GM21529 (cell line): ENCODE measurements around the gene LSM2.
"Not testable (repeated sequence)": the region's sequence is repeated elsewhere in the genome, so short reads cannot be mapped to it uniquely, and the experiment has no call there.

Source experiments
- ATAC-seq: cut with Tn5 transposase; IDR thresholded peaks from one replicate; pipeline ENCODE4 v1.9.1; 2021; ENCODE audit not compliant: unreplicated experiment

LSM2 gene

DNA sequence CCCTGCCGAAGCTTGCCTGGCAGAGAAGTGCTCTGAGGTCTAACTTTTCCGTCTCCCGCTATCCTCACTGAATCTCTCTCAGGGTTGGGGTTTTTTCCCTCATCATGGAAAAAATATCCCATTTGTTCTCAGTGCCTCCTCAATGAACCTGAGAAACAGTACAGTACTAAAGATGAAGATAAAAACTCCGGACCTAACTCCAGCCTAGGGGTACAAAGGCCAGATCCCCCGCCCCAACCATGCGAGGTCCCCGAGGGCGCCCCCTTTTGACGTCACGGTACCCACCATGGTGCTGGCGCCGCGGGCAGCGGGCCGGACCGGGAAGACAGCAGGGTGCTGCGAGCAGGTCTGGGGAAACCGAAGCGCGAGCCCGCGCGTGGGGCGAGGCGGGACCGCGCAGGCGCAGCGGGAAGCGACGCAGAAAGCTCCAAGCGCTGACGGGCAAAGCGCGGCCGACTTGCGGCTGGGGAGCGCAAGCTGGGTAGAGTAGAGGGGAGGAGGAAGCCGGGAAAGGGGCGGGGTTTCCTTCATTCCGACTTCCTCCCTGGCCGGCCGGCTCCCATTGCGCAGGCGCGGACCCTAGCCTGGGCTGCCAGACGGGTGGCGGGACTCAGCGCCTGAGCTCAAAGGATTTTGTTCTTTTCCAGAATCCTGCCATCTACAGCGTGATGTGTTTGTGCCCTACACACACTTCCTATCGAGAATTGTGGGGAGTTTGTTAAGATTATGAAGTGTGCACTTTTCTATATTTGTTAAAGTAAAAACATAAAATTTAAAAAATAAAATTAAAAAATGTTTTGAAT, at the start of gene LSM2:
TSS of gene LSM2 (minus strand) at position 497 of the 803 bp plus-strand sequence. CDS start at position 288, 209 bp downstream.
- peak; percentile 86 for ATAC-seq

DNA sequence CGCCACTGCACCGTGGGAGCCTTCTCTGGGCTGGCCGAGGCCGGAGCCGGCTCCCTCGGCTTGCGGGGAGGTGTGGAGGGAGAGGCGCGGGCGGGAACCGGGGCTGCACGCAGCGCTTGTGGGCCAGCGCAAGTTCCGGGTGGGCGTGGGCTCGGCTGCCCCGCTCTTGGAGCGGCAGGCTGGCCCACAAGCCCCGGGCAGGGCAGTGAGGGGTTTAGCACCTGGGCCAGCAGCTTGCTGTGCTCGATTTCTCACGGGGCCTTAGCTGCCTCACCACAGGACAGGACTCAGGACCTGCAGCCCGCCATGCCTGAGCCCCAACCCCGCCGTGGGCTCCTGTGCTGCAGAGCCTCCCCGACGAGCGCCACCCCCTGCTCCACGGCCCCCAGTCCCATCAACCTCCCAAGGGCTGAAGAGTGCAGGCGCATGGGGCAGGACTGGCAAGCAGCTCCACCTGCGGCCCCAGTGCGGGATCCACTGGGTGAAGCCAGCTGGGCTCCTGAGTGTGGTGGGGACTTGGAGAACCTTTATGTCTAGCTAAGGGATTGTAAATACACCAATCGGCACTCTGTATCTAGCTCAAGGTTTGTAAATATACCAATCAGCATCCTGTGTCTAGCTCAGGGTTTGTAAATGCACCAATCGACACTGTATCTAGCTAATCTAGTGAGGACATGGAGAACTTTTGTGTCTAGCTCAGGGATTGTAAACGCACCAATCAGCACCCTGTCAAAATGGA, 45.4 kb upstream of the LSM2 start:
- ATAC-seq, result not testable (repeated sequence)

DNA sequence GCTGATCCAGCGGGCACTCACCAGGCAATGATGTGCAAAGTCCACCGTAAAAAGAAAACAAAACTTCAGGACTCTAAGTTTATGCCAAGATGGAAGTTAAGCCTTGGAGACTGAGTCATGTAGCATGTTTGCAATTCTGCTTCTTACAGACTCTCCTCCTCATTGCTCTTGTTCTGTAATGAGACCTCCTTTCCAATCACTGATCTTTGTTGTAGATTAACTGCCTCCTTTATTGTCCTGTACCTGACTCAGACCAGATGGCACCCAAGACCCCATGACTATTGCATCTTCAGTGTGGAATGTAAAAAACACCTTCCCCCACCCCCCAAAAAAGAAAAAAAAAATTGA, 44.7 kb upstream of the LSM2 start:
- ATAC-seq, result no peak

GRCh38 chr6:31850765-31851484, 44.2 kb upstream of the LSM2 start:
- ATAC-seq, result no peak

- ATAC-seq, result no peak
Measured at GRCh38 chr6:31847276-31847978, 40.7 kb upstream of the LSM2 start.

DNA sequence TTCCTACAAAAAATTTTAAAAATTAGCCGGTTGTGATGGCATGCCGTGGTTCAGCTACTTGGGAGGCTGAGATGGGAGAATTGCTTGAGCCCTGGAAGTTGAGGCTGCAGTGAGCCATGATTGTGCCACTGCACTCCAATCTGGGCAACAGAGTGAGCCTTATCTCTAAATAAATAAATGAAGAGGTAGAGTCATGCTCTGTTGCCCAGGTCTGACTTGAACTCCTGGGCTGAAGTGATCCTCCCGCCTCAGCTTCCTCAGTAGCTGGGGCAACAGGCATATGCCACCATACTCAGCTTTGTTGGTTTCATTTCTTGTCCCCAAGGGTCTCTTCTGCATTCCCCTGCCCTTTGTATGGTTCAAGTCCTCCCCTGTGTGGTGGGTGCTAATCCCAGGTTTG, 37.7 kb upstream of the LSM2 start:
- ATAC-seq, result no peak

DNA sequence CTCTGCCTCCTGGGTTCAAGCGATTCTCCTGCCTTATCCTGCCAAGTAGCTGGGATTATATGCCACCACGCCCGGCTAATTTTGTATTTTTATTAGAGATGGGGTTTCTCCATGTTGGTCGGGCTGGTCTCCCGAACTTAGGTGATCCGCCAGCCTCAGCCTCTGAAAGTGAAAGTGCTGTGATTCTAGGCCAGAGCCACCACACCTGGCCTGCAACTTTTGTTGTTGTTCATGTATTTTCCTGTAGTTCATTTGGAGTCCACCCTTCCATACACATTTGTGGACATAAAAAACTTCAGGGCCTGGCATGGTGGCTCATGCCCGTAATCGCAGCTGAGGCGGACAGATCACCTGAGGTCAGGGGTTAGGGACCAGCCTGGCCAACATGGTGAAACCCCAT, 35.3 kb upstream of the LSM2 start:
- ATAC-seq, result no peak

- not testable (repeated sequence) for ATAC-seq
Measured at GRCh38 chr6:31839779-31840126, 33.0 kb upstream of the LSM2 start.

DNA sequence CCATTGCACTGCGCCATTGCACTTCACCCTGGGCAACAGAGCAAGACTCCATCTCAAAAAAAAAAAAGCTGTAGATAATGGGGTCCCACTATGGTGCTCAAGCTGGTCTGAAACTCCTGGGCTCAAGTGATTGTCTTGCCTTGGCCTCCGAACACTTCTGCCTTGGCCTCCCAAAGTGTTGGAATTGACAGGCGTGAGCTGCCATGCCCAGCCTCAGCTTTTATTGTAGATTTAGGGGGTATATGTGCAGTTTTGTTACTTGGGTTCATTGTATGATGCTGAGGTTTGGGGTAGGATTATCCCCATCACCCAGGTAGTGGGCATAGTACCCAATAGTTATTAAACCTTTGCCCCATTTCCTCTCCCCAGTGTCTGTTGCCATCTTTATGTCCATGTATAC, 32.2 kb upstream of the LSM2 start:
- ATAC-seq, result no peak

DNA sequence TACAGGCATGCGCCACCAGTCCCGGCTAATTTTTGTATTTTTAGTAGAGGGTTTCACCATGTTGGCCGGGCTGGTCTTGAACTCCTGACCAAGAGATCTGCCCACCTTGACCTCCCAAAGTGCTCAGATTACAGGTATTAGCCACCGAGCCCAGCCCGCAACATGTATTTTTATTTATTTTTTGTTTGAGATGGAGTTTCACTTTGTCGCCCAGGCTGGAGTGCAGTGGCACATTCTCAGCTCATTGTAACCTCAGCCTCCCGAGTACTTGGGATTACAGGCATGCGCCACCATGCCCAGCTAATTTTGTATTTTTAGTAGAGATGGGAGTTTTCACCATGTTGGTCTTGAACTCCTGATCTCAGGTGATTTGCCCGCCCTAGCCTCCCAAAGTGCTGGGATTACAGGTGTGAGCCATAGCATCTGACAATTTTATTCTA, 31.4 kb upstream of the LSM2 start:
- not testable (repeated sequence) for ATAC-seq

- ATAC-seq, result no peak
Measured at GRCh38 chr6:31837369-31838113, 30.8 kb upstream of the LSM2 start.

DNA sequence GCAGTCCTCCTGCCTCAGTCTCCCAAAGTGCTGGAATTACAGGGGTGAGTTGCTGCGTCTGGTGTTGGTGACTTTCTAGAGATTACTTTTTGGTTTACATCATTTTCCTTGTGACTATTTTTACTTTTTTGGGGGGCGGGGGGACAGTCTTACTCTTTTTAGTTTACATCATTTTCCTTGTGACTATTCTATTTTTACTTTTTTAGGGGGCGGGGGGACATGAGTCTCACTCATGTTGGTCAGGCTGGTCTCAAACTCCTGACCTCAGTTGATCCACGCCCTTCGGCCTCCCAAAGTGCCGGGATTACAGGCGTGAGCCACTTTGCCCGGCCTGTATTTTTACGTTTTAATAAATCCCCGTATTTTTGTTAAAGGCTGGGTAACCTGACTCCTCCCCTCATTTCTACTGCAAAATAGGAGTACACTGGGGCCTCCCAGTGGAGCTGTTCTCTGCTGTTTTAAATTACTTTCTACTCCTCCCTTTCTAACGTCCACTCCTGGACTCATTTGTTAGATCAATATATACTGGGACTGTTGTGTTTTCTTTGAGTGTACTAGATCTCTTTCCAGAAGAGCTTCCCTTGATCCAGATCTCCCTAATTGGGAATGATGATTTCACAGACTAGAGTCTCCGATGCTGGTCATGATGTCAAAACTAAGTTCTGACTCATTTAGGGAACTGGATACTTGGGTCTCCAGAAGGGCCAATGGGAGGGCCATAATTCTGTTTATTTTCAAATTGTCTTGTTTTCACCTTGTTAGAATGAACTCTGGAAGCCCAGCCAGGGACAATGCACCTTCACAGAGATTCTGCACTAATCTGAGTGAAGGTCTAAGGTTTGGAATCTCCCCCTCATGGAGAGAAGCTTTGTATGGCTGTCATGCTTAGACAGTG, 30.0 kb upstream of the LSM2 start:
- ATAC-seq, result no peak

- ATAC-seq, result no peak
Measured at GRCh38 chr6:31836047-31836473, 29.3 kb upstream of the LSM2 start.

DNA sequence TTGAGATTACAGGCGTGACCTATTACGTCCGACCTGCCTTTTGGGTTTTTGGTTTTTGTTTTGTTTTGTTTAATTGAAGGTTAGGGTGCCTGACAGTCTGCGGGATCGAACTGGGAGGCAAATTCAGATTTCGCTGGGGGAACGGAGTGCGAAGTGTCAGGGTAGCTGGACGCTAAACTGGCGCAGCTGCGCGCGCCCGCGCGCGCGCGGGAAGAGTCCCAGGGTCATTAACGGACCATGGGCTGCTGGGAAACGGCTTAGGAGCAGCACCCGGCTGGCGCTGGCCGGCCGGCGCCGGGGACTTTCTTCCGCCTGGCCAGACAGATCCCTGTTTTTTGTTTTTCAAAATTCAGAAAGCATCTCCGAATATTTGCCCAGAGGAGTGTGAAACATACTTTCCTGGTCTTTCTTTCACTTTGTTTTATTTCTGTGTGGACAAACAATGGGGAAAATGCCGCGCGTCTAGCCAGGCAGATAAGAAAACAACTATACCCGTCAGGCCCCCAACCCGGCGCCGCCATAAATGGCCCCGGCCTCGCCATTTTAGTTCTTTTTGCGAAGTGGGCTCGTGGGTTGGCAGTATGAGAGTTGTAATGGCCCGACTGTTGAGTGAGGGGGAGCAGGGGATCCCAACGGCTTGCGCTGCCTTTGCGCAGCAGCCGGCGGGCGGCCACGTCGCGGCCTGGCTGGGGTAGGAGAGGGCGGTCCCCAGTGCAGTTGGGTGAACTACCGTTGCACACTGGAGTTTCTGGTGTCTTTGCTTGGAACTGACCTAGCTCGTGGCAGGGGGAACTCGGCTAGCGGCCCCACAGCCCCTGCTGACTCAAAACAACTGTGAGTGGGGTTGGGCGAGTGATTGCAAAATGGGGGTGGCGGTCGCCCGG, 27.8 kb upstream of the LSM2 start:
- no peak for ATAC-seq

- no peak for ATAC-seq
Measured at GRCh38 chr6:31831350-31832215, 24.8 kb upstream of the LSM2 start.

DNA sequence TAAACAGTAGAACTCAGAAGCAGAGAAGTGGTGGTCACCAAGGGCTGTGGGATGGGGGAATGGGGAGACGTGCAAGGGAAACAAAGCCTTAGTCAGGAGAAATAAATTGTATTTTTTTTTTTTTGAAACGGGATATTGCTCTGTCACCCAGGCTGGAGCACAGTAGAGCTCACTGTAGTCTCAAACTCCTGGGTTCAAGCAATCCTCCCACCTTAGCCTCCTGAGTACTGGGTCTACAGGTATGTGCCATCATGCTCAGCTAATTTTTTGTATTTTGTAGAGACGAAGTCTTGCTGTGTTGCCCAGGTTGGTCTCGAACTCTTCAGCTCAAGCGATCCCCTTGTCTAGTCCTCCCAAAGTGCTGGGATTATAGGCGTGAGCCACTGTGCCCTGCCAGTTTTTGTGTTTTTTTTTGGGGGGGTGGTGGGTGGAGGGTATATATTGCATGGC, 24.1 kb upstream of the LSM2 start:
- ATAC-seq, result no peak

GRCh38 chr6:31829633-31830283, 23.0 kb upstream of the LSM2 start:
- ATAC-seq, result no peak
